ENCODE measurements around the gene C8G.

Gene C8G

GRCh38 chr9:136942112-136942880, 2.7 kb upstream of the C8G start:
- peak; percentile 17 for DNase-seq

- no peak for DNase-seq
These were observed 2.2 kb upstream of the C8G start for GRCh38 chr9:136942881-136943230.

GRCh38 chr9:136943291-136944211, 1.5 kb upstream of the C8G start:
- DNase-seq, result peak; percentile 19

- DNase-seq, result no peak
These were observed 878 bp upstream of the C8G start for GRCh38 chr9:136944212-136944518.

- DNase-seq, result no peak
These were observed 537 bp downstream of the C8G start for GRCh38 chr9:136945333-136946227.

- DNase-seq, result no peak
These were observed 1.4 kb downstream of the C8G start for GRCh38 chr9:136946228-136947027.

GRCh38 chr9:136947028-136947891, 2.2 kb downstream of the C8G start:
- DNase-seq, result no peak

GRCh38 chr9:136947955-136948510, 3.0 kb downstream of the C8G start:
- no peak for DNase-seq

GRCh38 chr9:136949239-136949816, 4.3 kb downstream of the C8G start:
- DNase-seq, result no peak

GRCh38 chr9:136949817-136950655, 5.0 kb downstream of the C8G start:
- peak; percentile 97 for DNase-seq

GRCh38 chr9:136950656-136951276, 5.7 kb downstream of the C8G start:
- no peak for DNase-seq

- no peak for DNase-seq
These were observed 6.7 kb downstream of the C8G start, which contains the start of gene LCN12 for GRCh38 chr9:136951541-136952320. LCN12 (plus strand) TSS chr9:136952273; CDS start chr9:136952328, 55 bp downstream.

GRCh38 chr9:136952321-136952850, 7.3 kb downstream of the C8G start:
- no peak for DNase-seq

GRCh38 chr9:136952876-136953770, 8.1 kb downstream of the C8G start:
- DNase-seq, result no peak

GRCh38 chr9:136953771-136954269, 8.8 kb downstream of the C8G start:
- no peak for DNase-seq

GRCh38 chr9:136954270-136955083, 9.4 kb downstream of the C8G start:
- no peak for DNase-seq

Measured in activated CD8-positive, alpha-beta memory T cell treated with anti-CD3 and anti-CD28 coated beads, Interleukin-2, amount 50 U/mL, for 4 hours (primary cell).